HepG2 (cell line): ENCODE measurements around the gene SLC16A4. TPM values are rescaled to one million over a fixed set of nuclear protein-coding genes. Genes with fewer than 3 reads are reported as not detected.

Experiments
- ATAC-seq: fragments of 200-7000 bp; cut with Tn5 transposase; 3 replicates; pipeline ENCODE4 v1.9.1; 2020; ENCODE audit warnings: mild to moderate bottlenecking, moderate library complexity
- BruUV-seq: library from RNA; stranded (reverse); fragments of 400-500 nt; replicated peaks from 2 replicates; lab custom pipeline; 2021; lab: Mats Ljungman, UMichigan
- CTCF ChIA-PET: fragments of 300-600 bp; formaldehyde crosslinking; extraction: SDS; loops from one replicate; lab custom pipeline; 2021; ENCODE audit warnings: low total read pairs, inconsistent platforms, low intra/inter-chr PET ratio; lab: Yijun Ruan, JAX
- POLR2A ChIA-PET: fragments of 350-600 bp; sonication (Branson Sonifier 250); formaldehyde crosslinking; loops from one replicate; lab custom pipeline; 2020; ENCODE audit warnings: antibody characterized with exemption, inconsistent platforms; lab: Yijun Ruan, JAX
- DNase-seq: peaks from one replicate; pipeline ENCODE4 v3.0.0-alpha.2; 2015; ENCODE audit warnings: low spot score
- FAIRE-seq: peaks from 3 replicates; lab custom pipeline; 2011; peaks lifted over from hg19 to GRCh38; lab: Jason Lieb, UNC
- H2AFZ ChIP-seq: one replicate; pipeline ENCODE4 v1.6.1; 2011; ENCODE audit warnings: low read length, inconsistent platforms
- H3K27ac ChIP-seq: fragments of 300-600 bp; 3 replicates; pipeline ENCODE4 v1.8.0; 2011; ENCODE audit warnings: mixed run types, mild to moderate bottlenecking, mixed read lengths, low read length, inconsistent platforms; ENCODE audit not compliant: insufficient read depth; ENCODE audit errors: extremely low read length
- H3K27me3 ChIP-seq, 2 experiments: fragments of 200-600 bp in 1 of 2; 2 replicates in 1 of 2; 3 replicates in 1 of 2; pipeline versions ENCODE4 v1.6.0 to v1.8.0; 2011; ENCODE audit warnings: low read length in 2 of 2, mild to moderate bottlenecking in 2 of 2, moderate library complexity in 2 of 2, inconsistent platforms in 1 of 2; ENCODE audit not compliant: insufficient read depth in 2 of 2, control insufficient read depth in 1 of 2
- H3K36me3 ChIP-seq, 2 experiments: fragments of 200-600 bp in 1 of 2; replicated peaks in 1 of 2; 2 replicates in 1 of 2; 3 replicates in 1 of 2; pipeline versions ENCODE4 v1.5.1 to v1.8.0; 2011; ENCODE audit warnings: low read length in 2 of 2, inconsistent platforms in 1 of 2; ENCODE audit not compliant: insufficient read depth in 2 of 2, control insufficient read depth in 1 of 2
- H3K4me1 ChIP-seq: 2 replicates; pipeline ENCODE4 v1.5.1; 2012; ENCODE audit warnings: low read length, inconsistent platforms; ENCODE audit not compliant: insufficient read depth
- H3K4me2 ChIP-seq: 2 replicates; pipeline ENCODE4 v1.6.0; 2011; ENCODE audit warnings: low read depth, low read length, inconsistent platforms
- H3K4me3 ChIP-seq, 3 experiments: fragments of 200-600 bp in 1 of 3; sonication (generic), shearing (Covaris generic) in 1 of 3; replicated peaks in 1 of 3; 2 replicates each; pipeline ENCODE4 v1.5.1; 2011 to 2016; ENCODE audit warnings: low read length in 3 of 3, inconsistent platforms in 2 of 3, low read depth in 2 of 3, mild to moderate bottlenecking in 2 of 3, control low read depth in 1 of 3, mixed read lengths in 1 of 3; ENCODE audit not compliant: insufficient read depth in 1 of 3
- H3K79me2 ChIP-seq: one replicate; pipeline ENCODE4 v1.6.1; 2011; ENCODE audit warnings: low read length, inconsistent platforms; ENCODE audit not compliant: insufficient read depth
- H3K9ac ChIP-seq: 2 replicates; pipeline ENCODE4 v1.6.0; 2011; ENCODE audit warnings: mild to moderate bottlenecking, low read depth, low read length, inconsistent platforms; ENCODE audit not compliant: insufficient read depth
- H3K9me3 ChIP-seq: 2 replicates; pipeline ENCODE4 v1.5.1; 2012; ENCODE audit warnings: mild to moderate bottlenecking, low read length
- H4K20me1 ChIP-seq: 2 replicates; pipeline ENCODE4 v1.6.0; 2011; ENCODE audit warnings: inconsistent platforms, mild to moderate bottlenecking, low read length, moderate library complexity; ENCODE audit not compliant: insufficient read depth
- ATF7-NPFF ChIP-seq: sonication (generic); formaldehyde crosslinking; IDR thresholded peaks from 2 replicates; pipeline ENCODE4 v1.8.1; 2023; ENCODE audit warnings: mild to moderate bottlenecking, low read depth, missing genetic modification reagents, moderate library complexity
- IRF2 ChIP-seq: IDR thresholded peaks from 2 replicates; pipeline ENCODE4 v1.6.1; 2018; ENCODE audit warnings: missing genetic modification reagents, missing compliant biosample characterization
- MTF1 ChIP-seq: sonication (generic); formaldehyde crosslinking; IDR thresholded peaks from 2 replicates; pipeline ENCODE4 v1.5.0; 2020; ENCODE audit warnings: missing genetic modification reagents
- SIX4 ChIP-seq: sonication (generic); formaldehyde crosslinking; IDR thresholded peaks from 2 replicates; pipeline ENCODE4 v1.4.0; 2020; ENCODE audit warnings: missing genetic modification reagents
- TBX3 ChIP-seq: fragments of 450-650 bp; IDR thresholded peaks from 2 replicates; pipeline ENCODE4 v1.6.1; 2017; ENCODE audit warnings: antibody characterized with exemption, mild to moderate bottlenecking, inconsistent platforms, borderline replicate concordance
- ZNF556 ChIP-seq: sonication (generic); formaldehyde crosslinking; IDR thresholded peaks from 2 replicates; pipeline ENCODE4 v1.4.0; 2020; ENCODE audit warnings: mild to moderate bottlenecking, missing genetic modification reagents, borderline replicate concordance
- WGBS: methylation state at CpG from one replicate; pipeline ENCODE4 v1.1.6; 2017; ENCODE audit warnings: low lambda C conversion rate; 5-methylcytosine and 5-hydroxymethylcytosine counted together
- in situ Hi-C: cut with HindIII; loops from 2 replicates; pipeline ENCODE4 v1.10.0; 2017; ENCODE audit warnings: low pct_unique_long_range_greater_than_20kb; ENCODE audit not compliant: extremely low pct_ligation_motif_present
- intact Hi-C: fragments of 100-400 bp; cut with micrococcal nuclease; formaldehyde crosslinking; loops from one replicate; pipeline ENCODE4 v1.10.0; 2022; ENCODE audit not compliant: unreplicated experiment
- polyA plus RNA-seq, 8 experiments: library from polyadenylated mRNA; depleted of rRNA in 3 of 8; stranded (reverse) in 7 of 8; unstranded in 1 of 8; fragments of >200 nt; fragmentation: Illumina TruSeq in 4 of 8; extraction: Trizol in 4 of 8; gene quantifications; 2 replicates each; pipeline versions ENCODE4 v1.2.1 to v1.2.3, GENCODE V29; 2011 to 2016; ENCODE audit warnings: low read depth in 4 of 8, missing spikeins in 1 of 8, mixed read lengths in 1 of 8; ENCODE audit not compliant: insufficient read depth in 1 of 8
- total RNA-seq, 5 experiments: library from RNA; depleted of rRNA; stranded (reverse); fragments of >200 nt; fragmentation: Illumina TruSeq; extraction: Trizol; gene quantifications; 2 replicates each; pipeline ENCODE4 v1.2.3, GENCODE V29; 2016; ENCODE audit warnings: low read depth in 1 of 5
- TF ChIP-seq, protein P1 (sequence below): sonication (generic); formaldehyde crosslinking; conservative IDR thresholded peaks from 2 replicates; pipeline ENCODE4 v1.4.0; 2020; ENCODE audit warnings: mild to moderate bottlenecking, missing genetic modification reagents, moderate library complexity
- TF ChIP-seq, protein P2 (sequence below): IDR thresholded peaks from 2 replicates; pipeline ENCODE4 v1.6.1; 2012; ENCODE audit warnings: low read length, improper control_type of control experiment
- TF ChIP-seq, protein P3 (sequence below): sonication (generic); formaldehyde crosslinking; IDR thresholded peaks from 2 replicates; pipeline ENCODE4 v1.4.0; 2020; ENCODE audit warnings: missing genetic modification reagents

SLC16A4 gene
- total and polyA plus RNA-seq, 2 of the 13 experiments (the other 11 are each of a cell fraction or from before 2014, with no cell fraction given), result 1.1 to 1.5 TPM

DNA sequence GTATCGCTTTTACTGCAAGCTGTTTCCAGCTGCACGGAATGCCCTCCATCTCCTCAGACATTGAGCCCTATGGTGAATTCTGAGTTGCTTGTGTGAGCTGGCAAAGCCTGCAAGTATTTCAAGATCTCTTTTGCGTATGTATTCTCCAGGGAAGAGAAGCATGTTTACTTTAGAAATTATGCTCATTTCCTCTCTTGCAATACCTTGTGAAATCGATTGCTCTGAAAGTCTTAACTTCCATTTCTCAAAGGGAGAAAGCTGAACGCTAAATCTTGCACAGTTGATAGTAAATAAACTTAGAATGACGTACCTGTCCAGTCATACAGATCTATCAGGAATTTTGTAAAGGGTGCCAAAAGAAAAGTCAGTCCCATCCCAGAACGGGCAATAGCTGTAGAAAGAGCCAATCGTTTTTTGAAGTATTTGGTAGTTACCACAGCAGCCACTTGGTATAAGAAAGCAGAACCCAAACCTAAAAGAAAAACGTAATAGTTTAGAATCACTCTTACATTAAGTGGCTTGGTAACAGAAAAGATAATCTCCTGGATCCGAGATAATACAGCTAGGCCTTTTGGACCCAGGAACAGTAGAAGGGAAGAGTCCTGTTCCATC, 10.0 kb downstream of the SLC16A4 start:
- Histone ChIP-seq H3K36me3 (peaks cover 3 to 12% of the 10 kb centered on the region in 2 experiments; a peak in 3 of 5 replicates), H2AFZ (no peak overlapping the region), H3K4me3 (no peak overlapping the region), H3K27me3 (no peaks in the 10 kb centered on the region), H3K79me2 (no peaks in the 10 kb centered on the region), H3K9me3 (no peaks in the 10 kb centered on the region), H3K4me1 (no peaks in the 10 kb centered on the region), H3K4me2 (no peak overlapping the region), H4K20me1 (no peaks in the 10 kb centered on the region), H3K27ac (no peak overlapping the region), H3K9ac (no peak overlapping the region)
- intact Hi-C loops (no loop called here), in situ Hi-C loops (no loop called here)
- no peak for DNase-seq
- POLR2A ChIA-PET, result no interaction called here
- ATAC-seq, result no peak
- FAIRE-seq, result no peak
- WGBS, result 95% methylated on average over 10 of the region's 10 CpGs
- CTCF ChIA-PET, result no interaction called here
- TF ChIP-seq, protein P1, sequence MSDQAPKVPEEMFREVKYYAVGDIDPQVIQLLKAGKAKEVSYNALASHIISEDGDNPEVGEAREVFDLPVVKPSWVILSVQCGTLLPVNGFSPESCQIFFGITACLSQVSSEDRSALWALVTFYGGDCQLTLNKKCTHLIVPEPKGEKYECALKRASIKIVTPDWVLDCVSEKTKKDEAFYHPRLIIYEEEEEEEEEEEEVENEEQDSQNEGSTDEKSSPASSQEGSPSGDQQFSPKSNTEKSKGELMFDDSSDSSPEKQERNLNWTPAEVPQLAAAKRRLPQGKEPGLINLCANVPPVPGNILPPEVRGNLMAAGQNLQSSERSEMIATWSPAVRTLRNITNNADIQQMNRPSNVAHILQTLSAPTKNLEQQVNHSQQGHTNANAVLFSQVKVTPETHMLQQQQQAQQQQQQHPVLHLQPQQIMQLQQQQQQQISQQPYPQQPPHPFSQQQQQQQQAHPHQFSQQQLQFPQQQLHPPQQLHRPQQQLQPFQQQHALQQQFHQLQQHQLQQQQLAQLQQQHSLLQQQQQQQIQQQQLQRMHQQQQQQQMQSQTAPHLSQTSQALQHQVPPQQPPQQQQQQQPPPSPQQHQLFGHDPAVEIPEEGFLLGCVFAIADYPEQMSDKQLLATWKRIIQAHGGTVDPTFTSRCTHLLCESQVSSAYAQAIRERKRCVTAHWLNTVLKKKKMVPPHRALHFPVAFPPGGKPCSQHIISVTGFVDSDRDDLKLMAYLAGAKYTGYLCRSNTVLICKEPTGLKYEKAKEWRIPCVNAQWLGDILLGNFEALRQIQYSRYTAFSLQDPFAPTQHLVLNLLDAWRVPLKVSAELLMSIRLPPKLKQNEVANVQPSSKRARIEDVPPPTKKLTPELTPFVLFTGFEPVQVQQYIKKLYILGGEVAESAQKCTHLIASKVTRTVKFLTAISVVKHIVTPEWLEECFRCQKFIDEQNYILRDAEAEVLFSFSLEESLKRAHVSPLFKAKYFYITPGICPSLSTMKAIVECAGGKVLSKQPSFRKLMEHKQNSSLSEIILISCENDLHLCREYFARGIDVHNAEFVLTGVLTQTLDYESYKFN, result no peak
- TF ChIP-seq IRF2 (CRISPR knock-in tag), result no peak
- TF ChIP-seq TBX3, result no peak
- TF ChIP-seq MTF1 (CRISPR knock-in tag), result no peak
- no peak for TF ChIP-seq SIX4 (CRISPR knock-in tag)
- TF ChIP-seq, protein P2, sequence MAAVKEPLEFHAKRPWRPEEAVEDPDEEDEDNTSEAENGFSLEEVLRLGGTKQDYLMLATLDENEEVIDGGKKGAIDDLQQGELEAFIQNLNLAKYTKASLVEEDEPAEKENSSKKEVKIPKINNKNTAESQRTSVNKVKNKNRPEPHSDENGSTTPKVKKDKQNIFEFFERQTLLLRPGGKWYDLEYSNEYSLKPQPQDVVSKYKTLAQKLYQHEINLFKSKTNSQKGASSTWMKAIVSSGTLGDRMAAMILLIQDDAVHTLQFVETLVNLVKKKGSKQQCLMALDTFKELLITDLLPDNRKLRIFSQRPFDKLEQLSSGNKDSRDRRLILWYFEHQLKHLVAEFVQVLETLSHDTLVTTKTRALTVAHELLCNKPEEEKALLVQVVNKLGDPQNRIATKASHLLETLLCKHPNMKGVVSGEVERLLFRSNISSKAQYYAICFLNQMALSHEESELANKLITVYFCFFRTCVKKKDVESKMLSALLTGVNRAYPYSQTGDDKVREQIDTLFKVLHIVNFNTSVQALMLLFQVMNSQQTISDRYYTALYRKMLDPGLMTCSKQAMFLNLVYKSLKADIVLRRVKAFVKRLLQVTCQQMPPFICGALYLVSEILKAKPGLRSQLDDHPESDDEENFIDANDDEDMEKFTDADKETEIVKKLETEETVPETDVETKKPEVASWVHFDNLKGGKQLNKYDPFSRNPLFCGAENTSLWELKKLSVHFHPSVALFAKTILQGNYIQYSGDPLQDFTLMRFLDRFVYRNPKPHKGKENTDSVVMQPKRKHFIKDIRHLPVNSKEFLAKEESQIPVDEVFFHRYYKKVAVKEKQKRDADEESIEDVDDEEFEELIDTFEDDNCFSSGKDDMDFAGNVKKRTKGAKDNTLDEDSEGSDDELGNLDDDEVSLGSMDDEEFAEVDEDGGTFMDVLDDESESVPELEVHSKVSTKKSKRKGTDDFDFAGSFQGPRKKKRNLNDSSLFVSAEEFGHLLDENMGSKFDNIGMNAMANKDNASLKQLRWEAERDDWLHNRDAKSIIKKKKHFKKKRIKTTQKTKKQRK, result no peak
- TF ChIP-seq ZNF556 (CRISPR knock-in tag), result no peak
- no peak for TF ChIP-seq ATF7-NPFF
- TF ChIP-seq, protein P3, sequence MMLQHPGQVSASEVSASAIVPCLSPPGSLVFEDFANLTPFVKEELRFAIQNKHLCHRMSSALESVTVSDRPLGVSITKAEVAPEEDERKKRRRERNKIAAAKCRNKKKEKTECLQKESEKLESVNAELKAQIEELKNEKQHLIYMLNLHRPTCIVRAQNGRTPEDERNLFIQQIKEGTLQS (CRISPR knock-in tag), result no peak
- no TSS peak for BruUV-seq
